Testis (tissue), 3 donors: ENCODE data around the gene CACNB3. TPM values are rescaled to one million over a fixed set of nuclear protein-coding genes. Genes with fewer than 3 reads are reported as not detected.

ENCODE experiments used
- DNase-seq: peaks from one replicate; pipeline ENCODE4 v3.0.0-alpha.2; 2019
- H3K27ac ChIP-seq, 2 donors: fragments of 200-600 bp; sonication (generic); one replicate each; pipeline ENCODE4 v1.5.1; 2019
- H3K27me3 ChIP-seq: fragments of 200-600 bp; sonication (generic); one replicate; pipeline ENCODE4 v1.5.1; 2019
- H3K36me3 ChIP-seq: fragments of 200-600 bp; sonication (generic); one replicate; pipeline ENCODE4 v1.5.1; 2017; ENCODE audit warnings: low read depth; ENCODE audit errors: missing control alignments
- H3K4me1 ChIP-seq: fragments of 200-600 bp; sonication (generic); one replicate; pipeline ENCODE4 v1.5.1; 2019
- H3K4me3 ChIP-seq, 2 donors: fragments of 200-600 bp; sonication (generic); one replicate each; pipeline ENCODE4 v1.5.1; 2017 to 2019
- H3K9me3 ChIP-seq: fragments of 200-600 bp; sonication (generic); one replicate; pipeline ENCODE4 v1.5.1; 2017
- CTCF ChIP-seq, 3 experiments: fragments of 450-650 bp in 2 of 3; fragments of 200-600 bp in 1 of 3; sonication (generic) in 1 of 3; IDR thresholded peaks; one replicate each; pipeline ENCODE4 v1.5.1; 2016 to 2019; ENCODE audit warnings: antibody characterized with exemption in 3 of 3, mild to moderate bottlenecking in 2 of 3, moderate library complexity in 1 of 3
- POLR2A ChIP-seq: fragments of 450-650 bp; IDR thresholded peaks from one replicate; pipeline ENCODE4 v1.6.1; 2017; ENCODE audit warnings: antibody characterized with exemption, mild to moderate bottlenecking, moderate library complexity
- WGBS, 2 donors: methylation state at CpG; one replicate each; pipeline ENCODE4 v1.1.5; 2018; 5-methylcytosine and 5-hydroxymethylcytosine counted together
- intact Hi-C: fragments of 100-400 bp; cut with DNase I; formaldehyde crosslinking; loops from one replicate; pipeline ENCODE4 v1.15.1; 2023; ENCODE audit warnings: low total_unique reads
- polyA plus RNA-seq: library from polyadenylated mRNA; stranded (reverse); fragments of 350-450 nt; fragmentation: Illumina TruSeq; extraction: RNeasy Lipid Tissue Mini Kit (QIAGEN cat#74804); gene quantifications from one replicate; pipeline ENCODE4 v1.2.3, GENCODE V29; 2014; ENCODE audit warnings: low read depth, low replicate concordance; ENCODE audit not compliant: insufficient read depth
- total RNA-seq, 2 donors: library from RNA; depleted of rRNA; stranded (reverse); fragments of >200 nt; gene quantifications; one replicate each; pipeline ENCODE4 v1.2.3, GENCODE V29; 2016

Gene CACNB3
- total and polyA plus RNA-seq, 3 donors from 2014 or later, result 17.2 to 20.1 (median 19.3) TPM

- WGBS, 2 donors, result 58 to 85% methylated on average over 2 of the region's 2 CpGs
- Histone ChIP-seq H3K27ac (no peak overlapping the region), H3K4me3 (no peak overlapping the region), H3K27me3 (no peaks in the 10 kb centered on the region), H3K4me1 (peaks cover 3% of the 10 kb centered on the region), H3K36me3 (no peaks in the 10 kb centered on the region), H3K9me3 (no peaks in the 10 kb centered on the region)
- DNase-seq, result no peak
- intact Hi-C loops, result no loop called here
- no peak for TF ChIP-seq CTCF (IDR thresholded peaks at IDR 0.05)
- TF ChIP-seq POLR2A, result no peak
Observed at GRCh38 chr12:48822711-48823110, 4.4 kb downstream of the CACNB3 start.

GRCh38 chr12:48823281-48823680 is 5.0 kb downstream of the CACNB3 start:
- Histone ChIP-seq H3K4me3 (no peak overlapping the region), H3K9me3 (no peaks in the 10 kb centered on the region), H3K4me1 (peaks cover 3% of the 10 kb centered on the region), H3K27me3 (no peaks in the 10 kb centered on the region), H3K36me3 (no peaks in the 10 kb centered on the region), H3K27ac (no peak overlapping the region)
- WGBS, 2 donors, result 85 to 93% methylated on average over 11 of the region's 11 CpGs
- DNase-seq, result no peak
- TF ChIP-seq CTCF (IDR thresholded peaks at IDR 0.05), result no peak
- no peak for TF ChIP-seq POLR2A
- intact Hi-C loops, result no loop called here

GRCh38 chr12:48824112-48824511 is 5.8 kb downstream of the CACNB3 start:
- Histone ChIP-seq H3K4me1 (peaks cover 3% of the 10 kb centered on the region), H3K27me3 (no peaks in the 10 kb centered on the region), H3K36me3 (no peaks in the 10 kb centered on the region), H3K4me3 (no peak overlapping the region), H3K27ac (no peak overlapping the region), H3K9me3 (no peaks in the 10 kb centered on the region)
- intact Hi-C loops, result no loop called here
- TF ChIP-seq POLR2A (no peak), CTCF (IDR thresholded peaks at IDR 0.05) (no peak)
- 87 to 94% methylated on average over 12 of the region's 12 CpGs for WGBS, 2 donors
- no peak for DNase-seq

GRCh38 chr12:48824905-48825304 is 6.6 kb downstream of the CACNB3 start:
- Histone ChIP-seq H3K27me3 (no peaks in the 10 kb centered on the region), H3K9me3 (no peaks in the 10 kb centered on the region), H3K36me3 (no peaks in the 10 kb centered on the region), H3K4me1 (peaks cover 3% of the 10 kb centered on the region), H3K4me3 (no peak overlapping the region), H3K27ac (no peak overlapping the region)
- intact Hi-C loops, result no loop called here
- no peak for DNase-seq
- 88 to 94% methylated on average over 4 of the region's 4 CpGs for WGBS, 2 donors
- no peak for TF ChIP-seq CTCF (IDR thresholded peaks at IDR 0.05)
- no peak for TF ChIP-seq POLR2A

- Histone ChIP-seq H3K27ac (no peak overlapping the region), H3K9me3 (no peaks in the 10 kb centered on the region), H3K27me3 (no peaks in the 10 kb centered on the region), H3K4me1 (peaks cover 3% of the 10 kb centered on the region), H3K4me3 (no peak overlapping the region), H3K36me3 (no peaks in the 10 kb centered on the region)
- no peak for TF ChIP-seq CTCF (IDR thresholded peaks at IDR 0.05)
- TF ChIP-seq POLR2A, result no peak
- intact Hi-C loops, result no loop called here
- no peak for DNase-seq
- WGBS, 2 donors, result 78 to 89% methylated on average over 13 to 15 of the region's 15 CpGs
Observed at GRCh38 chr12:48826209-48826855, 8.0 kb downstream of the CACNB3 start.
